Astrocyte of the cerebellum (primary cell): ENCODE data around the gene MFSD1.

ENCODE experiments used
- DNase-seq: peaks from one replicate; pipeline ENCODE4 v3.0.0-alpha.2; 2011; ENCODE audit warnings: low read depth
- H3K4me3 ChIP-seq: 2 replicates; pipeline ENCODE4 v1.5.1; 2011; ENCODE audit warnings: mild to moderate bottlenecking, low read depth, low read length, moderate library complexity
- in situ Hi-C: cut with HindIII; loops from 2 replicates; pipeline ENCODE4 v1.10.0; 2017; ENCODE audit warnings: low sequenced_read_pairs
- TF ChIP-seq, protein P1 (sequence below): IDR thresholded peaks from 2 replicates; pipeline ENCODE4 v1.5.1; 2012; ENCODE audit warnings: low read length, low read depth, moderate library complexity, mild to moderate bottlenecking; ENCODE audit errors: missing control alignments

The MFSD1 gene, protein sequence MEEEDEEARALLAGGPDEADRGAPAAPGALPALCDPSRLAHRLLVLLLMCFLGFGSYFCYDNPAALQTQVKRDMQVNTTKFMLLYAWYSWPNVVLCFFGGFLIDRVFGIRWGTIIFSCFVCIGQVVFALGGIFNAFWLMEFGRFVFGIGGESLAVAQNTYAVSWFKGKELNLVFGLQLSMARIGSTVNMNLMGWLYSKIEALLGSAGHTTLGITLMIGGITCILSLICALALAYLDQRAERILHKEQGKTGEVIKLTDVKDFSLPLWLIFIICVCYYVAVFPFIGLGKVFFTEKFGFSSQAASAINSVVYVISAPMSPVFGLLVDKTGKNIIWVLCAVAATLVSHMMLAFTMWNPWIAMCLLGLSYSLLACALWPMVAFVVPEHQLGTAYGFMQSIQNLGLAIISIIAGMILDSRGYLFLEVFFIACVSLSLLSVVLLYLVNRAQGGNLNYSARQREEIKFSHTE

DNA sequence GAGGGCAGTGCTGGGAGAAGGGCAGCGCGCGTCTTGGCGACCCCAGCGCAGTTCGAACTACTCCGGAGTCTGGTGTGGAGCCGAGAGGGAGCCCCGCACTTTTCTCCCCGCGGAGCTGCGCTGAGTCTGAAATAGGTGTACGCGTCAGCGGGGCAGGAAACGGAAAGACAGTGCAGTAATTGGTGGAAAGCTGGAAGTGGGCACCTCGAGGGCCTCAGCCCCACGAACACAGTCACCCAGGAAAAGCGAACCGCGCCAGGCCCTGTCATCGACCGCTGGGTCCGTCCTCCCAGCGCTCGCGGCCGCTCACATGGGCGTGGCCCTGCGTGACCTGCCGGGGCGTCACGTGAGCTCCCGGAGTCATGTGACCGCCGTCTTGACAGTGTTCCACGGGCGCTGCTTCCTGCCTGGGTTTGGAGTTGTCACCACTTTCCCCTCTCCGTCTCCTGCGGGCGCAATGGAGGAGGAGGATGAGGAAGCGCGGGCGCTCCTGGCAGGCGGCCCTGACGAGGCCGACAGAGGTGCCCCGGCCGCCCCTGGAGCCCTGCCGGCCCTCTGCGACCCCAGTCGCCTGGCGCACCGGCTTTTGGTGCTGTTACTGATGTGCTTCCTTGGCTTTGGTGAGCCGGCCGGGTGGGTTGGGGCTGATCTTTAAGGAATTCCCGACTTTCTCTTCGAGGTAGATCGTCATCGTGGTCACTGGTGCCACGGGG, at the start of gene MFSD1:
MFSD1 (plus strand) TSS at position 359 of the 713 bp plus-strand sequence; CDS start at position 458, 99 bp downstream.
- peak within 1 kb of the TSS; percentile 73 for H3K4me3 ChIP-seq
- in situ Hi-C loops = no loop called here
- DNase-seq = peak; percentile 70
- TF ChIP-seq, protein P1, sequence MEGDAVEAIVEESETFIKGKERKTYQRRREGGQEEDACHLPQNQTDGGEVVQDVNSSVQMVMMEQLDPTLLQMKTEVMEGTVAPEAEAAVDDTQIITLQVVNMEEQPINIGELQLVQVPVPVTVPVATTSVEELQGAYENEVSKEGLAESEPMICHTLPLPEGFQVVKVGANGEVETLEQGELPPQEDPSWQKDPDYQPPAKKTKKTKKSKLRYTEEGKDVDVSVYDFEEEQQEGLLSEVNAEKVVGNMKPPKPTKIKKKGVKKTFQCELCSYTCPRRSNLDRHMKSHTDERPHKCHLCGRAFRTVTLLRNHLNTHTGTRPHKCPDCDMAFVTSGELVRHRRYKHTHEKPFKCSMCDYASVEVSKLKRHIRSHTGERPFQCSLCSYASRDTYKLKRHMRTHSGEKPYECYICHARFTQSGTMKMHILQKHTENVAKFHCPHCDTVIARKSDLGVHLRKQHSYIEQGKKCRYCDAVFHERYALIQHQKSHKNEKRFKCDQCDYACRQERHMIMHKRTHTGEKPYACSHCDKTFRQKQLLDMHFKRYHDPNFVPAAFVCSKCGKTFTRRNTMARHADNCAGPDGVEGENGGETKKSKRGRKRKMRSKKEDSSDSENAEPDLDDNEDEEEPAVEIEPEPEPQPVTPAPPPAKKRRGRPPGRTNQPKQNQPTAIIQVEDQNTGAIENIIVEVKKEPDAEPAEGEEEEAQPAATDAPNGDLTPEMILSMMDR = no peak

DNA sequence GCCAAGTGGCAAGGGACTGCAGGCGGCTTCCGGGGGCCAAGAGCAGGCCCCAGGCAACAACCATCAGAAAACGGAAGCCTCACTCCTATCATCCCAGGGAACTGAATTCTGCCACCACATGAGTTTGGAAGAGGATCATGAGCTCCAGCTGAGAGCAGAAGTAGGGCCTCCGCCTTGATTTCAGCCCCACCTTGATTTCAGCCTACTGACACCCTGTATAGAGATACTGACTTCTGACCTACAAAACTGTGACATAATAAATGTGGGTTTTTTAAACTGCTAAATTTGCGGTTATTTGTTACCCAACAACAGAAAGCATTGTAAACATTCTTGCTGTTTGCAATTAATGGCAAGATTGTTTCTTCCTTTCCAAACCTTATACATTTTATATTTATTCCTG, 48.0 kb upstream of the MFSD1 start:
- no peak overlapping the region for H3K4me3 ChIP-seq
- in situ Hi-C loops = no loop called here
- TF ChIP-seq, protein P1 = no peak
- DNase-seq = no peak

DNA sequence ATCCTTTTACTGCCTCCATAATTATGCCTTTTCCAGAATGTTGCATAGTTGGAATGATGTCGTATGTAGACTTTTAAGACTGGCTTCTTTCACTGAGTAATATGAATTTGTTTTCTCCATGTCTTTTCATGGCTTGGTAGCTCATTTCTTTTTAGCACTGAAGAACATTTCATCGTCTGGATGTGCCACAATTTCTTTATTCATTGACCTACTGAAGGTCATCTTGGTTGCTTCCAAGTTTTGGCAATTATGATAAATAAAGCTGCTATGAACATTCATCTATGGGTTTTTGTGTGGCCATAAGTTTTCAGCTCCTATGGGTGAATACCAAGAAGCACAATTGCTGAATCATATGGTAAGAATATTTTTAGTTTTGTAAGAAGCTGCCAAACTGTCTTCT, 46.4 kb upstream of the MFSD1 start:
- no peak overlapping the region for H3K4me3 ChIP-seq
- TF ChIP-seq, protein P1 = no peak
- DNase-seq = no peak
- in situ Hi-C loops = no loop called here

DNA sequence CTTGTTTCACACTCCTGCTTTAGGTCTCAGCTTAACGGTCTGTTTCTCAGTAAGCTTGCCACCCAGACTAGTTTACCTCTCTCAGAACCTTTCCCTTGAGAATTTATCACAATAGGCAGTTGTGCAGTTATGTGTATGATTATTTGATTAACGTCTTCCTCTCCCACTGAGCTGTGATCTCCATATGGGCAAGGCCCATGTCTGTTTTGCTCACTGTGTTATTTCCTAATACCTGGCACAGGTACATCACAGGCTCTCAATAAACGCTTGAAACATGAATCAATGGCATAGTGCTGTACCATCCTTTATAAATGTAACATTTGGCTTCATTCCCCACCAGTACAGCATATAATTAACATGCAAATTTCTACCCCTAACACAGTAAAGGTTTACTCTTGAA, 40.5 kb upstream of the MFSD1 start:
- no peak overlapping the region for H3K4me3 ChIP-seq
- DNase-seq = no peak
- in situ Hi-C loops = loop anchor here (5.0 kb wide), 1 partner anchor 44 kb away; no protein-coding TSS in a partner anchor
- TF ChIP-seq, protein P1 = no peak

DNA sequence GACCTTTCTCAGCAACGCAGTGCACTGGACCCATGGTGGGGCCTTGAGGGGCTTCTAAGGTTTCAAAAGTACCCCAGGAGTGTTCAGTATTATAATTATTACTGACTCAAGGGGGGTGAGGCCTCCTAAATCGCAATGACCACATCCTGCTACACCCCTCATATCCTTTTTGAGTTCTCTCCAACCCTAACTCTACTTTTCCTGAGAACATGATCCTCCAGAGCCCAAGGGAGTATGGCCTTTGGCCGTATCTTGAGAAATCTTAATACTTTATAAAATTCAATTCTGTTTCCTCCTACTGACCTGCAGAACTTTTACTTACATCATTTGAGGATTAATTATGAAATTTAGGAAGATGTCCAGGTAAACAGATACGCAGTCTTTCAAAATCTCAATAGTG, 39.2 kb upstream of the MFSD1 start:
- TF ChIP-seq, protein P1 = no peak
- DNase-seq = no peak
- in situ Hi-C loops = loop anchor here (5.0 kb wide), 1 partner anchor 45 kb away; no protein-coding TSS in a partner anchor
- no peak overlapping the region for H3K4me3 ChIP-seq

DNA sequence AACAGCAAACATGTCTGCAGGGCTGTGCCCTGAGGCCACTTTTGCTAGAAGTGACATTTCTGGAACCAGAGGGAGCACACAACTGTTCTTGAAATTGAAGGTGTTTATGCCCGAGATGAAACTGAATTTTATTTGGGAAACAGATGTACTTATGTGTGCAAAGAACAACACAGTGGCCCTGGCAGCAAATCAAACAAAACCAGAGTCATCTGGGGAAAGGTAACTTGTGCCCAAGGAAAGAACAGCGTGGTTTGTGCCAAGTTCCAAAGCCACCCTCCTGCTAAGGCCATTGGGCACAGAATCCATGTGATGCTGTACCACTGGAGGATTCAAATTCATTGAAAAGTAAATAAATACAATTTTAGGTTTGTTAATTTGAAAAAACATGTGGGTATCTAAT, 38.4 kb upstream of the MFSD1 start:
- H3K4me3 ChIP-seq = no peak overlapping the region
- DNase-seq = no peak
- in situ Hi-C loops = loop anchor here (5.0 kb wide), 1 partner anchor 46 kb away; no protein-coding TSS in a partner anchor
- TF ChIP-seq, protein P1 = no peak
